ENCODE results near the gene ZKSCAN3.

GRCh38 chr6:28413681-28414080, 63.9 kb downstream of the ZKSCAN3 start:
- no peak for TF ChIP-seq TAF1 (IDR thresholded peaks at IDR 0.05; ENCODE audit: low read depth)
- no peak for TF ChIP-seq MXI1 (conservative IDR thresholded peaks at IDR 0.05; ENCODE audit: poor library complexity, severe bottlenecking)
- TF ChIP-seq EZH2 (IDR thresholded peaks at IDR 0.05; ENCODE audit: borderline replicate concordance, insufficient read depth, low read length, poor library complexity, severe bottlenecking): no peak
- no peak for TF ChIP-seq EP300 (conservative IDR thresholded peaks at IDR 0.05; ENCODE audit: poor library complexity, severe bottlenecking)
- no peak for TF ChIP-seq CTCF (IDR thresholded peaks at IDR 0.05; ENCODE audit: poor library complexity, severe bottlenecking)
- TF ChIP-seq POLR2AphosphoS5 (IDR thresholded peaks at IDR 0.05): no peak
- no peak for TF ChIP-seq RAD21 (conservative IDR thresholded peaks at IDR 0.05)
- TF ChIP-seq REST (IDR thresholded peaks at IDR 0.05; ENCODE audit: borderline replicate concordance): no peak
- no peak for TF ChIP-seq SMC3 (conservative IDR thresholded peaks at IDR 0.05; ENCODE audit: poor library complexity)
